HCT116 (cell line): ENCODE measurements around the gene HIP1. TPM values are rescaled to one million over a fixed set of nuclear protein-coding genes. Genes with fewer than 3 reads are reported as not detected.
"Not testable (repeated sequence)": the region's sequence is repeated elsewhere in the genome, so short reads cannot be mapped to it uniquely, and the experiment has no call there.

Experiments used
- ATAC-seq: fragments of 200-7000 bp; cut with Tn5 transposase; 2 replicates; pipeline ENCODE4 v1.9.1; 2020; ENCODE audit warnings: mild to moderate bottlenecking, moderate library complexity
- BruUV-seq: library from RNA; stranded (reverse); fragments of 400-500 nt; replicated peaks from 2 replicates; lab custom pipeline; 2021; lab: Mats Ljungman, UMichigan
- CTCF ChIA-PET: fragments of 300-600 bp; sonication (Branson Sonifier 250); formaldehyde crosslinking; loops from one replicate; lab custom pipeline; 2021; ENCODE audit warnings: antibody characterized with exemption; lab: Charles Lee
- POLR2A ChIA-PET: fragments of 300-600, 350-600 bp; sonication (Branson Sonifier 250); formaldehyde crosslinking; loops from one replicate; lab custom pipeline; 2021; ENCODE audit warnings: antibody characterized with exemption; lab: Charles Lee
- RAD21 ChIA-PET, 2 experiments: fragments of 300-600 bp; sonication (Branson Sonifier 250); formaldehyde crosslinking; loops; one replicate each; lab custom pipeline; 2023; ENCODE audit warnings: low total read pairs in 2 of 2; ENCODE audit not compliant: uncharacterized antibody in 2 of 2, unreplicated experiment in 2 of 2, low non-redundant PET in 1 of 2; lab: Charles Lee
- DNase-seq: peaks from one replicate; pipeline ENCODE4 v3.0.0-alpha.2; 2010; ENCODE audit warnings: low read depth, low spot score
- H2AFZ ChIP-seq: fragments of 200-600 bp; shearing (Covaris generic), sonication (generic); 2 replicates; pipeline ENCODE4 v1.6.1; 2017; ENCODE audit warnings: low read depth, mixed run types, mixed read lengths, antibody characterized with exemption, low read length; ENCODE audit not compliant: poor library complexity, severe bottlenecking
- H3K27ac ChIP-seq: 2 replicates; pipeline ENCODE4 v1.5.1; 2012; ENCODE audit warnings: low read depth, low read length
- H3K27me3 ChIP-seq: fragments of 200-600 bp; sonication (generic); 2 replicates; pipeline ENCODE4 v1.6.1; 2016; ENCODE audit warnings: mixed run types, low read length, mixed read lengths; ENCODE audit not compliant: insufficient read depth
- H3K36me3 ChIP-seq, 2 experiments: fragments of 200-500 bp in 1 of 2; fragments of 200-600 bp in 1 of 2; sonication (Bioruptor generic) in 1 of 2; sonication (generic) in 1 of 2; 2 replicates each; pipeline versions ENCODE4 v1.5.1 to v1.6.1; 2014 to 2016; ENCODE audit warnings: low read length in 2 of 2, inconsistent platforms in 1 of 2, mixed read lengths in 1 of 2, mixed run types in 1 of 2; ENCODE audit not compliant: insufficient read depth in 2 of 2, control insufficient read depth in 1 of 2
- H3K4me1 ChIP-seq, 2 experiments: fragments of 200-600 bp in 1 of 2; sonication (generic) in 1 of 2; 2 replicates each; pipeline versions ENCODE4 v1.5.1 to v1.6.1; 2012 to 2017; ENCODE audit warnings: low read length in 2 of 2, inconsistent platforms in 1 of 2, mild to moderate bottlenecking in 1 of 2, mixed read lengths in 1 of 2, mixed run types in 1 of 2, moderate library complexity in 1 of 2; ENCODE audit not compliant: insufficient read depth in 2 of 2, control insufficient read depth in 1 of 2
- H3K4me2 ChIP-seq: fragments of 200-600 bp; sonication (generic); 2 replicates; pipeline ENCODE4 v1.6.1; 2017; ENCODE audit warnings: mixed run types, low read length, mixed read lengths
- H3K4me3 ChIP-seq, 2 experiments: fragments of 200-600 bp in 1 of 2; sonication (generic) in 1 of 2; replicated peaks in 1 of 2; 2 replicates each; pipeline ENCODE4 v1.5.1; 2011 to 2016; ENCODE audit warnings: low read length in 2 of 2, control low read depth in 1 of 2, low read depth in 1 of 2, mild to moderate bottlenecking in 1 of 2, mixed read lengths in 1 of 2, mixed run types in 1 of 2
- H3K79me2 ChIP-seq: fragments of 200-600 bp; sonication (generic); 2 replicates; pipeline ENCODE4 v1.6.1; 2017; ENCODE audit warnings: mild to moderate bottlenecking, mixed run types, low read length, moderate library complexity, mixed read lengths; ENCODE audit not compliant: insufficient read depth
- H3K9ac ChIP-seq: fragments of 200-600 bp; sonication (generic); 2 replicates; pipeline ENCODE4 v1.6.1; 2016; ENCODE audit warnings: low read length, mixed read lengths
- H3K9me2 ChIP-seq: fragments of 200-600 bp; sonication (generic), shearing (Covaris generic); 2 replicates; pipeline ENCODE4 v1.6.1; 2017; ENCODE audit warnings: mixed run types, mild to moderate bottlenecking, moderate library complexity; ENCODE audit not compliant: insufficient read depth
- H3K9me3 ChIP-seq, 2 experiments: fragments of 200-500 bp in 1 of 2; fragments of 200-600 bp in 1 of 2; sonication (Bioruptor generic) in 1 of 2; sonication (generic) in 1 of 2; 2 replicates each; pipeline ENCODE4 v1.6.1; 2014 to 2017; ENCODE audit warnings: low read length in 2 of 2, mixed read lengths in 2 of 2, inconsistent platforms in 1 of 2, low read depth in 1 of 2, mild to moderate bottlenecking in 1 of 2, mixed run types in 1 of 2, moderate library complexity in 1 of 2; ENCODE audit not compliant: control insufficient read depth in 1 of 2, insufficient read depth in 1 of 2
- H4K20me1 ChIP-seq: fragments of 200-600 bp; sonication (generic), shearing (Covaris generic); 2 replicates; pipeline ENCODE4 v1.6.1; 2017; ENCODE audit warnings: mixed run types, mild to moderate bottlenecking, moderate library complexity; ENCODE audit not compliant: insufficient read depth
- CBX3 ChIP-seq: IDR thresholded peaks from 2 replicates; pipeline ENCODE4 v1.6.1; 2012; ENCODE audit warnings: low read depth
- CEBPB ChIP-seq: IDR thresholded peaks from 2 replicates; pipeline ENCODE4 v1.6.1; 2012; ENCODE audit warnings: low read depth
- RAD21 ChIP-seq: IDR thresholded peaks from 2 replicates; pipeline ENCODE4 v1.6.1; 2012; ENCODE audit warnings: low read depth, mild to moderate bottlenecking
- SP1 ChIP-seq: IDR thresholded peaks from 2 replicates; pipeline ENCODE4 v1.6.1; 2012; ENCODE audit warnings: low read depth
- TCF7L2 ChIP-seq: IDR thresholded peaks from 2 replicates; pipeline ENCODE4 v1.7.0; 2011; ENCODE audit warnings: borderline replicate concordance, inconsistent platforms; ENCODE audit not compliant: insufficient read depth, insufficient read length; ENCODE audit errors: extremely low read depth
- YY1 ChIP-seq: IDR thresholded peaks from 2 replicates; pipeline ENCODE4 v1.6.1; 2011; ENCODE audit warnings: low read length, low read depth, moderate library complexity, mild to moderate bottlenecking; ENCODE audit not compliant: insufficient replicate concordance; ENCODE audit errors: extremely low read depth
- ZNF274 ChIP-seq: fragments of 200-500 bp; sonication (Bioruptor generic); IDR thresholded peaks from 2 replicates; pipeline ENCODE4 v1.6.1; 2014; ENCODE audit warnings: mild to moderate bottlenecking, low read depth, low read length, inconsistent platforms
- intact Hi-C: fragments of 100-400 bp; cut with micrococcal nuclease; formaldehyde crosslinking; loops from 2 replicates; pipeline ENCODE4 v1.10.0; 2022
- total RNA-seq: library from RNA; stranded (reverse); gene quantifications from one replicate; pipeline ENCODE4 v1.2.1, GENCODE V29; 2021; ENCODE audit not compliant: unreplicated experiment

HIP1 gene
- total RNA-seq, 1 experiment from 2014 or later: 22.1 TPM

GRCh38 chr7:75779516-75779915 lies 40.8 kb upstream of the HIP1 start:
- ATAC-seq, H2AFZ ChIP-seq, H3K27ac ChIP-seq, H3K79me2 ChIP-seq, H3K9ac ChIP-seq, H3K4me1 ChIP-seq, H4K20me1 ChIP-seq, BruUV-seq, H3K4me3 ChIP-seq, H3K27me3 ChIP-seq, H3K36me3 ChIP-seq, H3K9me3 ChIP-seq, RAD21 ChIA-PET, intact Hi-C loops, H3K9me2 ChIP-seq, POLR2A ChIA-PET, H3K4me2 ChIP-seq, DNase-seq, CTCF ChIA-PET: not testable (repeated sequence)

- H3K9me2 ChIP-seq, H3K4me3 ChIP-seq, H3K79me2 ChIP-seq, H3K4me2 ChIP-seq, DNase-seq, RAD21 ChIA-PET, H3K36me3 ChIP-seq, H3K27me3 ChIP-seq, H2AFZ ChIP-seq, H4K20me1 ChIP-seq, H3K4me1 ChIP-seq, H3K9ac ChIP-seq, H3K27ac ChIP-seq, BruUV-seq, H3K9me3 ChIP-seq, CTCF ChIA-PET, intact Hi-C loops, ATAC-seq: not testable (repeated sequence)
- POLR2A ChIA-PET: interaction anchor here (0.6 kb wide), 1 partner anchor 13 kb away, joined by 3 read pairs; no protein-coding TSS in a partner anchor
Measured at GRCh38 chr7:75779035-75779434, 40.3 kb upstream of the HIP1 start.

GRCh38 chr7:75776295-75776971 lies 37.7 kb upstream of the HIP1 start:
- no peak for ATAC-seq

GRCh38 chr7:75773958-75774357 lies 35.2 kb upstream of the HIP1 start:
- H3K4me3 ChIP-seq, ATAC-seq, DNase-seq, RAD21 ChIA-PET, H3K27ac ChIP-seq, H3K9ac ChIP-seq, H4K20me1 ChIP-seq, H3K36me3 ChIP-seq, H3K9me2 ChIP-seq, H3K79me2 ChIP-seq, H3K9me3 ChIP-seq, H3K4me2 ChIP-seq, POLR2A ChIA-PET, H3K27me3 ChIP-seq, H2AFZ ChIP-seq, intact Hi-C loops, BruUV-seq: not testable (repeated sequence)
- CTCF ChIA-PET: interaction anchor here (0.8 to 1.1 kb wide), 2 partner anchors 11 to 540 kb away, joined by 3 to 4 read pairs; no protein-coding TSS in a partner anchor
- peaks cover 6 to 20% of the 10 kb centered on the region in 2 experiments; a peak in 3 of 4 replicates for H3K4me1 ChIP-seq

More at GRCh38 chr7:75776295-75776971, 37.7 kb upstream of the HIP1 start:
- intact Hi-C loops: no loop called here
- Histone ChIP-seq H4K20me1 (no peaks in the 10 kb centered on the region), H2AFZ (no peak overlapping the region), H3K9ac (no peak overlapping the region), H3K9me3 (no peaks in the 10 kb centered on the region), H3K79me2 (no peaks in the 10 kb centered on the region)
- no TSS peak for BruUV-seq
- RAD21 ChIA-PET: interaction anchor here in 1 of 2 experiments (0.7 kb wide), 1 partner anchor 297 kb away, joined by 3 read pairs; no protein-coding TSS in a partner anchor
- TF ChIP-seq RAD21: 0 out of 2 replicates have a peak, but pooled peaks have one; percentile 16
- no peak for TF ChIP-seq YY1
- TF ChIP-seq SP1: 0 out of 2 replicates have a peak, but pooled peaks have one; percentile 14
- no peak for TF ChIP-seq CEBPB
- TF ChIP-seq ZNF274: no peak
- no peak for TF ChIP-seq CBX3
- peak; percentile 42 for TF ChIP-seq TCF7L2
- TF ChIP-seq, all 23 proteins: peak for 3
- peak overlapping the region; percentile 1; the same call in 1 of the 2 replicates for H3K4me2 ChIP-seq
- H3K4me1 ChIP-seq: peaks cover 6 to 17% of the 10 kb centered on the region in 2 experiments; a peak in 3 of 4 replicates
- H3K9me2 ChIP-seq: no peaks in the 10 kb centered on the region
- H3K27me3 ChIP-seq: no peaks in the 10 kb centered on the region
- H3K4me3 ChIP-seq: no peak overlapping the region
- no peak for DNase-seq
- no peak overlapping the region for H3K27ac ChIP-seq
- ChIA-PET POLR2A (no interaction called here), CTCF (no interaction called here)
- H3K36me3 ChIP-seq: no peaks in the 10 kb centered on the region
